HFFc6 (cell line): Measurements from ENCODE around the gene HSD11B2. TPM values are rescaled to one million over a fixed set of nuclear protein-coding genes. Genes with fewer than 3 reads are reported as not detected.

Experiments
- DNase-seq: peaks from one replicate; pipeline ENCODE4 v3.0.0-alpha.2; 2018
- H3K27ac Mint-ChIP-seq: 2 replicates; pipeline ENCODE4 v1.8.0; 2020; ENCODE audit warnings: mild to moderate bottlenecking, mixed read lengths
- H3K27me3 Mint-ChIP-seq: 2 replicates; pipeline ENCODE4 v1.8.0; 2021; ENCODE audit warnings: mild to moderate bottlenecking, moderate library complexity, mixed read lengths; ENCODE audit not compliant: insufficient read depth
- H3K36me3 Mint-ChIP-seq: 2 replicates; pipeline ENCODE4 v1.8.0; 2021; ENCODE audit warnings: low read depth, mixed read lengths
- H3K4me1 Mint-ChIP-seq: 2 replicates; pipeline ENCODE4 v1.8.0; 2020; ENCODE audit warnings: low read depth, mixed read lengths
- H3K4me3 Mint-ChIP-seq: 2 replicates; pipeline ENCODE4 v1.8.0; 2020; ENCODE audit warnings: mild to moderate bottlenecking, moderate library complexity, mixed read lengths
- H3K9me3 Mint-ChIP-seq: 2 replicates; pipeline ENCODE4 v1.8.0; 2020; ENCODE audit warnings: mild to moderate bottlenecking, mixed read lengths
- CTCF ChIP-seq: fragments of 200-600 bp; sonication (generic); IDR thresholded peaks from 2 replicates; pipeline ENCODE4 v1.5.0; 2021; ENCODE audit warnings: antibody characterized with exemption, mild to moderate bottlenecking
- total RNA-seq, 6 experiments: library from RNA; stranded (reverse); fragmentation: NEBNext Ultra II Directional; extraction: Animal tissue kit (Norgen Biotek cat#: 25700); gene quantifications; 2 replicates in 1 of 6; 3 replicates in 5 of 6; pipeline ENCODE4 v1.2.3, GENCODE V29; 2021

HSD11B2 gene
- total RNA-seq, 6 experiments from 2014 or later = not detected

GRCh38 chr16:67398546-67399217 lies 32.2 kb upstream of the HSD11B2 start:
- no peak for TF ChIP-seq CTCF
- Mint-ChIP-seq H3K9me3 (no peaks in the 10 kb centered on the region), H3K27ac (no peak overlapping the region), H3K27me3 (peaks cover 19% of the 10 kb centered on the region), H3K4me1 (no peaks in the 10 kb centered on the region), H3K36me3 (no peaks in the 10 kb centered on the region), H3K4me3 (no peak overlapping the region)
- no peak for DNase-seq

- no peak overlapping the region for H3K27ac Mint-ChIP-seq
- H3K27me3 Mint-ChIP-seq = peaks cover 15% of the 10 kb centered on the region
- H3K9me3 Mint-ChIP-seq = no peaks in the 10 kb centered on the region
- no peaks in the 10 kb centered on the region for H3K36me3 Mint-ChIP-seq
- no peak for DNase-seq
- no peaks in the 10 kb centered on the region for H3K4me1 Mint-ChIP-seq
- H3K4me3 Mint-ChIP-seq = no peak overlapping the region
- peak; percentile 78 for TF ChIP-seq CTCF
Measured at GRCh38 chr16:67399218-67399733, 31.6 kb upstream of the HSD11B2 start.

GRCh38 chr16:67399749-67400704 lies 30.9 kb upstream of the HSD11B2 start:
- Mint-ChIP-seq H3K27ac (no peak overlapping the region), H3K4me1 (peaks cover 4% of the 10 kb centered on the region), H3K4me3 (no peak overlapping the region), H3K36me3 (no peaks in the 10 kb centered on the region), H3K9me3 (no peaks in the 10 kb centered on the region), H3K27me3 (peaks cover 14% of the 10 kb centered on the region)
- no peak for DNase-seq
- peak; percentile 41 for TF ChIP-seq CTCF

- H3K9me3 Mint-ChIP-seq = no peaks in the 10 kb centered on the region
- H3K27ac Mint-ChIP-seq = no peak overlapping the region
- peaks cover 13% of the 10 kb centered on the region for H3K4me1 Mint-ChIP-seq
- TF ChIP-seq CTCF = no peak
- H3K36me3 Mint-ChIP-seq = no peaks in the 10 kb centered on the region
- no peak overlapping the region for H3K4me3 Mint-ChIP-seq
- peaks cover 14% of the 10 kb centered on the region for H3K27me3 Mint-ChIP-seq
- DNase-seq = no peak
Measured at GRCh38 chr16:67400901-67401300, 30.0 kb upstream of the HSD11B2 start.

GRCh38 chr16:67403976-67404555 lies 26.9 kb upstream of the HSD11B2 start:
- no peak for TF ChIP-seq CTCF
- Mint-ChIP-seq H3K27ac (no peak overlapping the region), H3K4me1 (peaks cover 35% of the 10 kb centered on the region), H3K36me3 (no peaks in the 10 kb centered on the region), H3K27me3 (peaks cover 14% of the 10 kb centered on the region), H3K9me3 (no peaks in the 10 kb centered on the region), H3K4me3 (no peak overlapping the region)
- no peak for DNase-seq
